Endothelial cell (in vitro differentiated cells): ENCODE results near the gene GMCL2. TPM values are rescaled to one million over a fixed set of nuclear protein-coding genes. Genes with fewer than 3 reads are reported as not detected.

Source experiments
- DNase-seq: peaks from one replicate; pipeline ENCODE4 v3.0.0; 2021; ENCODE audit warnings: low spot score
- H3K27ac Mint-ChIP-seq: one replicate; pipeline ENCODE4 v1.8.0; 2021; ENCODE audit warnings: mixed read lengths, inconsistent platforms; ENCODE audit not compliant: unreplicated experiment
- H3K27me3 Mint-ChIP-seq: one replicate; pipeline ENCODE4 v1.8.0; 2021; ENCODE audit warnings: mild to moderate bottlenecking, moderate library complexity, mixed read lengths, inconsistent platforms; ENCODE audit not compliant: unreplicated experiment
- H3K36me3 Mint-ChIP-seq: one replicate; pipeline ENCODE4 v1.8.0; 2021; ENCODE audit warnings: mild to moderate bottlenecking, low read depth, mixed read lengths, inconsistent platforms; ENCODE audit not compliant: unreplicated experiment
- H3K4me1 Mint-ChIP-seq: one replicate; pipeline ENCODE4 v1.8.0; 2021; ENCODE audit warnings: mild to moderate bottlenecking, mixed read lengths, inconsistent platforms; ENCODE audit not compliant: unreplicated experiment
- H3K4me3 Mint-ChIP-seq: one replicate; pipeline ENCODE4 v1.8.0; 2021; ENCODE audit warnings: mild to moderate bottlenecking, mixed read lengths, inconsistent platforms; ENCODE audit not compliant: unreplicated experiment
- H3K9me3 Mint-ChIP-seq: one replicate; pipeline ENCODE4 v1.8.0; 2021; ENCODE audit warnings: mixed read lengths, inconsistent platforms; ENCODE audit not compliant: unreplicated experiment
- total RNA-seq: library from RNA; stranded (reverse); fragmentation: NEBNext Ultra II Directional; extraction: Animal tissue kit (Norgen Biotek cat#: 25700); gene quantifications from one replicate; pipeline ENCODE4 v1.2.1, GENCODE V29; 2021; ENCODE audit not compliant: unreplicated experiment
- TF ChIP-seq, protein P1 (sequence below): fragments of 200-600 bp; sonication (generic); IDR thresholded peaks from one replicate; pipeline ENCODE4 v1.5.0; 2021; ENCODE audit warnings: antibody characterized with exemption; ENCODE audit not compliant: unreplicated experiment

The GMCL2 gene
- total RNA-seq, 1 donor from 2014 or later = not detected

DNA sequence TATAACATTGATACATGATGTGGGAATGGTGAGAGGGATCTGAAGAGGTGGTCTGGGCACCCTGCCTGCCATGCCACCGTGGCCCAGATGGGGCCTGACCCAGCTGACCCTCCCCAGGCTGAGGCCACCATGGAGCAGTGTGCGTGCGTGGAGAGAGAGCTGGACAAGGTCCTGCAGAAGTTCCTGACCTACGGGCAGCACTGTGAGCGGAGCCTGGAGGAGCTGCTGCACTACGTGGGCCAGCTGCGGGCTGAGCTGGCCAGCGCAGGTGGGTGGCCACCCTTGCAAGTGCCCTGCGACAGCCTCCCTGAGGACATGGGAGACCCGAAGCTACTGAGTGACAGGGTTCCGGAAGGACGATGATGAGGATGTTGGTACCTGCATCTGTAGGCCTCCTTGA, 49.2 kb downstream of the GMCL2 start:
- H3K27ac Mint-ChIP-seq = no peak overlapping the region
- H3K27me3 Mint-ChIP-seq = peaks cover 28% of the 10 kb centered on the region
- no peaks in the 10 kb centered on the region for H3K9me3 Mint-ChIP-seq
- peaks cover 7% of the 10 kb centered on the region for H3K4me1 Mint-ChIP-seq
- no peak for DNase-seq
- TF ChIP-seq, protein P1, sequence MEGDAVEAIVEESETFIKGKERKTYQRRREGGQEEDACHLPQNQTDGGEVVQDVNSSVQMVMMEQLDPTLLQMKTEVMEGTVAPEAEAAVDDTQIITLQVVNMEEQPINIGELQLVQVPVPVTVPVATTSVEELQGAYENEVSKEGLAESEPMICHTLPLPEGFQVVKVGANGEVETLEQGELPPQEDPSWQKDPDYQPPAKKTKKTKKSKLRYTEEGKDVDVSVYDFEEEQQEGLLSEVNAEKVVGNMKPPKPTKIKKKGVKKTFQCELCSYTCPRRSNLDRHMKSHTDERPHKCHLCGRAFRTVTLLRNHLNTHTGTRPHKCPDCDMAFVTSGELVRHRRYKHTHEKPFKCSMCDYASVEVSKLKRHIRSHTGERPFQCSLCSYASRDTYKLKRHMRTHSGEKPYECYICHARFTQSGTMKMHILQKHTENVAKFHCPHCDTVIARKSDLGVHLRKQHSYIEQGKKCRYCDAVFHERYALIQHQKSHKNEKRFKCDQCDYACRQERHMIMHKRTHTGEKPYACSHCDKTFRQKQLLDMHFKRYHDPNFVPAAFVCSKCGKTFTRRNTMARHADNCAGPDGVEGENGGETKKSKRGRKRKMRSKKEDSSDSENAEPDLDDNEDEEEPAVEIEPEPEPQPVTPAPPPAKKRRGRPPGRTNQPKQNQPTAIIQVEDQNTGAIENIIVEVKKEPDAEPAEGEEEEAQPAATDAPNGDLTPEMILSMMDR = no peak
- peaks cover 40% of the 10 kb centered on the region for H3K36me3 Mint-ChIP-seq
- H3K4me3 Mint-ChIP-seq = no peak overlapping the region

DNA sequence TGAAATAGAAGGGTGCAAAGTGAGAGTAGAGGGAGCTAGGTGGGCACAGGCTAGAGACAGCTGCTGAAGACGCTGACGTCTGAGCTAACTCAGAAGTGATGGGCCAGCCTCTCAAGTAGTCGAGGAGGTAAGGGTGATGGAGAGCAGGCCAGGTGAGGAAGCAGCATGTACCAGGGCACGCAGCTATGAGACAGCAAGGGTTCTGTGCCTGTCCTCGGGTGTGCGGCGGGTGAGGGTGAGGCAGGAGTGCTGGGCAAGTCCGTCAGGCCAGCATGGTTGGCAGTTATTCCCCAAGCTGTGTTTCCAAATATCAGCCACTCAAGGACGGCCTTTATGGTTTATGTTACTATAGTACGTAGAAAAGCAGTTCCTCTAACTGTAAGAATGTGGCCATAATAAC, 50.2 kb downstream of the GMCL2 start:
- peak overlapping the region; percentile 48 for H3K4me3 Mint-ChIP-seq
- TF ChIP-seq, protein P1 = no peak
- no peaks in the 10 kb centered on the region for H3K9me3 Mint-ChIP-seq
- peaks cover 7% of the 10 kb centered on the region for H3K4me1 Mint-ChIP-seq
- H3K27me3 Mint-ChIP-seq = peaks cover 26% of the 10 kb centered on the region
- H3K27ac Mint-ChIP-seq = peak overlapping the region; percentile 38
- peaks cover 36% of the 10 kb centered on the region for H3K36me3 Mint-ChIP-seq
- DNase-seq = no peak

Other genes with a start within 250 kb of the GMCL2 start
- not detected for gene PROP1, start 191.1 kb downstream of the GMCL2 start, total RNA-seq
- 107 TPM for gene N4BP3, start 73.8 kb downstream of the GMCL2 start, total RNA-seq
- 70.4 TPM for gene RMND5B, start 56.4 kb downstream of the GMCL2 start, total RNA-seq
- 84.7 TPM for gene NHP2, start 33.5 kb downstream of the GMCL2 start, total RNA-seq
- gene HNRNPAB, start 17.2 kb upstream of the GMCL2 start, total RNA-seq = 162 TPM
- gene PHYKPL, start 45.4 kb upstream of the GMCL2 start, total RNA-seq = 53.1 TPM